Astrocyte (in vitro differentiated cells and primary cell): ENCODE measurements around the gene SAMMSON. TPM values are rescaled to one million over a fixed set of nuclear protein-coding genes. Genes with fewer than 3 reads are reported as not detected.

ENCODE experiments used
- DNase-seq: peaks from one replicate; pipeline ENCODE4 v3.0.0-alpha.2; 2010; ENCODE audit warnings: low read depth
- FAIRE-seq: peaks from 2 replicates; lab custom pipeline; 2011; peaks lifted over from hg19 to GRCh38; lab: Jason Lieb, UNC
- H2AFZ ChIP-seq: 2 replicates; pipeline ENCODE4 v1.6.0; 2012; ENCODE audit warnings: low read depth, low read length, inconsistent platforms
- H3K27ac ChIP-seq: 2 replicates; pipeline ENCODE4 v1.5.1; 2011; ENCODE audit warnings: low read depth, low read length, inconsistent platforms
- H3K27me3 ChIP-seq: 2 replicates; pipeline ENCODE4 v1.6.0; 2011; ENCODE audit warnings: low read length, inconsistent platforms; ENCODE audit not compliant: insufficient read depth
- H3K36me3 ChIP-seq: 2 replicates; pipeline ENCODE4 v1.5.1; 2011; ENCODE audit warnings: low read length, inconsistent platforms; ENCODE audit not compliant: insufficient read depth
- H3K4me1 ChIP-seq: 2 replicates; pipeline ENCODE4 v1.5.1; 2011; ENCODE audit warnings: low read length, inconsistent platforms; ENCODE audit not compliant: insufficient read depth
- H3K4me2 ChIP-seq: 2 replicates; pipeline ENCODE4 v1.6.0; 2012; ENCODE audit warnings: low read length, inconsistent platforms
- H3K4me3 ChIP-seq: 2 replicates; pipeline ENCODE4 v1.5.1; 2011; ENCODE audit warnings: low read depth, mild to moderate bottlenecking, low read length, inconsistent platforms; ENCODE audit not compliant: insufficient read depth
- H3K79me2 ChIP-seq: 2 replicates; pipeline ENCODE4 v1.6.0; 2012; ENCODE audit warnings: mild to moderate bottlenecking, low read length, inconsistent platforms; ENCODE audit not compliant: insufficient read depth
- H3K9ac ChIP-seq: 2 replicates; pipeline ENCODE4 v1.6.0; 2012; ENCODE audit warnings: mild to moderate bottlenecking, low read length, inconsistent platforms
- H3K9me3 ChIP-seq: 2 replicates; pipeline ENCODE4 v1.5.1; 2012; ENCODE audit warnings: low read depth, mild to moderate bottlenecking, low read length, inconsistent platforms; ENCODE audit not compliant: insufficient read depth
- H4K20me1 ChIP-seq: 2 replicates; pipeline ENCODE4 v1.6.0; 2012; ENCODE audit warnings: low read length, inconsistent platforms; ENCODE audit not compliant: insufficient read depth
- H3K27ac Mint-ChIP-seq: one replicate; pipeline ENCODE4 v1.8.0; 2021; ENCODE audit warnings: mild to moderate bottlenecking, mixed read lengths; ENCODE audit not compliant: unreplicated experiment
- H3K27me3 Mint-ChIP-seq: one replicate; pipeline ENCODE4 v1.8.0; 2021; ENCODE audit warnings: low read depth, mixed read lengths; ENCODE audit not compliant: unreplicated experiment
- H3K36me3 Mint-ChIP-seq: one replicate; pipeline ENCODE4 v1.8.0; 2021; ENCODE audit warnings: low read depth, mixed read lengths; ENCODE audit not compliant: unreplicated experiment
- H3K4me1 Mint-ChIP-seq: one replicate; pipeline ENCODE4 v1.8.0; 2021; ENCODE audit warnings: low read depth, mixed read lengths; ENCODE audit not compliant: unreplicated experiment
- H3K4me3 Mint-ChIP-seq: one replicate; pipeline ENCODE4 v1.8.0; 2021; ENCODE audit warnings: mild to moderate bottlenecking, moderate library complexity, mixed read lengths; ENCODE audit not compliant: unreplicated experiment
- H3K9me3 Mint-ChIP-seq: one replicate; pipeline ENCODE4 v1.8.0; 2021; ENCODE audit warnings: mild to moderate bottlenecking, mixed read lengths; ENCODE audit not compliant: unreplicated experiment
- CTCF ChIP-seq: IDR thresholded peaks from 2 replicates; pipeline ENCODE4 v1.5.1; 2011; ENCODE audit warnings: low read depth, mild to moderate bottlenecking, inconsistent platforms, low read length, moderate library complexity; ENCODE audit not compliant: insufficient read depth
- EZH2 ChIP-seq: IDR thresholded peaks from 2 replicates; pipeline ENCODE4 v1.6.1; 2012; ENCODE audit warnings: mild to moderate bottlenecking, low read length, inconsistent platforms; ENCODE audit not compliant: insufficient read depth
- total RNA-seq: library from RNA; stranded (reverse); gene quantifications from 2 replicates; pipeline ENCODE4 v1.2.1, GENCODE V29; 2021

Gene SAMMSON
- total RNA-seq, 1 donor from 2014 or later, result not detected

GRCh38 chr3:70028361-70028760, 28.8 kb downstream of the SAMMSON start:
- no peak overlapping the region for H3K4me3 Mint-ChIP-seq
- Histone ChIP-seq H3K4me2 (no peak overlapping the region), H2AFZ (no peak overlapping the region), H3K9ac (no peak overlapping the region), H3K36me3 (no peaks in the 10 kb centered on the region), H3K4me3 (no peak overlapping the region), H3K79me2 (no peaks in the 10 kb centered on the region), H4K20me1 (no peaks in the 10 kb centered on the region), H3K9me3 (no peaks in the 10 kb centered on the region), H3K27ac (no peak overlapping the region), H3K4me1 (no peaks in the 10 kb centered on the region), H3K27me3 (no peaks in the 10 kb centered on the region)
- no peaks in the 10 kb centered on the region for H3K9me3 Mint-ChIP-seq
- peaks cover 33% of the 10 kb centered on the region for H3K4me1 Mint-ChIP-seq
- H3K27me3 Mint-ChIP-seq, result no peaks in the 10 kb centered on the region
- no peaks in the 10 kb centered on the region for H3K36me3 Mint-ChIP-seq
- TF ChIP-seq EZH2 (no peak), CTCF (no peak)
- H3K27ac Mint-ChIP-seq, result peak overlapping the region; percentile 36
- no peak for FAIRE-seq
- no peak for DNase-seq

- H3K9me3 ChIP-seq, result no peaks in the 10 kb centered on the region
- FAIRE-seq, result no peak
- no peaks in the 10 kb centered on the region for H3K36me3 Mint-ChIP-seq
- no peak overlapping the region for H3K4me3 Mint-ChIP-seq
- no peak overlapping the region for H3K9ac ChIP-seq
- H3K4me1 ChIP-seq, result no peaks in the 10 kb centered on the region
- no peaks in the 10 kb centered on the region for H3K36me3 ChIP-seq
- no peaks in the 10 kb centered on the region for H3K27me3 ChIP-seq
- no peaks in the 10 kb centered on the region for H3K9me3 Mint-ChIP-seq
- H3K79me2 ChIP-seq, result no peaks in the 10 kb centered on the region
- TF ChIP-seq EZH2 (no peak), CTCF (no peak)
- H3K27ac Mint-ChIP-seq, result no peak overlapping the region
- peaks cover 18% of the 10 kb centered on the region for H3K4me1 Mint-ChIP-seq
- H3K4me2 ChIP-seq, result no peak overlapping the region
- H2AFZ ChIP-seq, result no peak overlapping the region
- no peak for DNase-seq
- H3K27ac ChIP-seq, result no peak overlapping the region
- H4K20me1 ChIP-seq, result no peaks in the 10 kb centered on the region
- no peak overlapping the region for H3K4me3 ChIP-seq
- no peaks in the 10 kb centered on the region for H3K27me3 Mint-ChIP-seq
Observed at GRCh38 chr3:70038693-70039092, 39.2 kb downstream of the SAMMSON start.

GRCh38 chr3:70040386-70040785, 40.9 kb downstream of the SAMMSON start:
- no peak overlapping the region for H3K27ac ChIP-seq
- FAIRE-seq, result no peak
- no peaks in the 10 kb centered on the region for H3K27me3 ChIP-seq
- H3K9me3 ChIP-seq, result no peaks in the 10 kb centered on the region
- H3K36me3 ChIP-seq, result no peaks in the 10 kb centered on the region
- H3K27me3 Mint-ChIP-seq, result no peaks in the 10 kb centered on the region
- no peak for DNase-seq
- H3K4me3 Mint-ChIP-seq, result no peak overlapping the region
- no peaks in the 10 kb centered on the region for H3K4me1 ChIP-seq
- H3K4me3 ChIP-seq, result no peak overlapping the region
- no peaks in the 10 kb centered on the region for H3K79me2 ChIP-seq
- H3K9ac ChIP-seq, result no peak overlapping the region
- no peak overlapping the region for H2AFZ ChIP-seq
- no peaks in the 10 kb centered on the region for H3K36me3 Mint-ChIP-seq
- H4K20me1 ChIP-seq, result no peaks in the 10 kb centered on the region
- no peak overlapping the region for H3K4me2 ChIP-seq
- TF ChIP-seq EZH2 (no peak), CTCF (no peak)
- H3K9me3 Mint-ChIP-seq, result no peaks in the 10 kb centered on the region
- peak overlapping the region; percentile 13 for H3K27ac Mint-ChIP-seq
- peaks cover 21% of the 10 kb centered on the region for H3K4me1 Mint-ChIP-seq
